HG02588 (cell line): ENCODE measurements around the gene TRIM28.
A peak's percentile ranks its signal among the peaks of the same experiment; 100 is the strongest.

ENCODE experiments used
- ATAC-seq: cut with Tn5 transposase; IDR thresholded peaks from one replicate; pipeline ENCODE4 v1.9.1; 2021; ENCODE audit warnings: mild to moderate bottlenecking, moderate library complexity; ENCODE audit not compliant: unreplicated experiment

Gene TRIM28

GRCh38 chr19:58547323-58548312 is 3.8 kb downstream of the TRIM28 start:
- ATAC-seq: no peak

- ATAC-seq: no peak
These were observed 5.2 kb downstream of the TRIM28 start for GRCh38 chr19:58548859-58549663.

GRCh38 chr19:58549664-58550361 is 5.9 kb downstream of the TRIM28 start:
- no peak for ATAC-seq

- no peak for ATAC-seq
These were observed 6.7 kb downstream of the TRIM28 start for GRCh38 chr19:58550362-58551122.

GRCh38 chr19:58551123-58551497 is 7.2 kb downstream of the TRIM28 start:
- no peak for ATAC-seq

- ATAC-seq: no peak
These were observed 8.0 kb downstream of the TRIM28 start for GRCh38 chr19:58551577-58552471.

GRCh38 chr19:58552655-58553054 is 8.8 kb downstream of the TRIM28 start:
- ATAC-seq: no peak

GRCh38 chr19:58553799-58554493 is 10.1 kb downstream of the TRIM28 start:
- ATAC-seq: no peak

GRCh38 chr19:58554494-58555368 is 10.9 kb downstream of the TRIM28 start, which contains the start of gene CHMP2A:
Gene CHMP2A (minus strand): TSS chr19:58555105. CDS start chr19:58554212, 893 bp downstream.
- peak; percentile 25 for ATAC-seq

GRCh38 chr19:58555369-58555885 is 11.6 kb downstream of the TRIM28 start:
- no peak for ATAC-seq

GRCh38 chr19:58555920-58556621 is 12.2 kb downstream of the TRIM28 start:
- ATAC-seq: no peak

GRCh38 chr19:58556622-58557220 is 12.9 kb downstream of the TRIM28 start:
- no peak for ATAC-seq

GRCh38 chr19:58557221-58558065 is 13.6 kb downstream of the TRIM28 start:
- ATAC-seq: no peak

- ATAC-seq: peak; percentile 0
These were observed 14.3 kb downstream of the TRIM28 start, which contains the start of gene UBE2M for GRCh38 chr19:58558066-58558622. Gene UBE2M (minus strand): TSS chr19:58558611. CDS start chr19:58558381, 230 bp downstream.

GRCh38 chr19:58558623-58559274 is 14.9 kb downstream of the TRIM28 start:
- peak; percentile 52 for ATAC-seq
